Measurements from ENCODE around the gene LTF.

DNA sequence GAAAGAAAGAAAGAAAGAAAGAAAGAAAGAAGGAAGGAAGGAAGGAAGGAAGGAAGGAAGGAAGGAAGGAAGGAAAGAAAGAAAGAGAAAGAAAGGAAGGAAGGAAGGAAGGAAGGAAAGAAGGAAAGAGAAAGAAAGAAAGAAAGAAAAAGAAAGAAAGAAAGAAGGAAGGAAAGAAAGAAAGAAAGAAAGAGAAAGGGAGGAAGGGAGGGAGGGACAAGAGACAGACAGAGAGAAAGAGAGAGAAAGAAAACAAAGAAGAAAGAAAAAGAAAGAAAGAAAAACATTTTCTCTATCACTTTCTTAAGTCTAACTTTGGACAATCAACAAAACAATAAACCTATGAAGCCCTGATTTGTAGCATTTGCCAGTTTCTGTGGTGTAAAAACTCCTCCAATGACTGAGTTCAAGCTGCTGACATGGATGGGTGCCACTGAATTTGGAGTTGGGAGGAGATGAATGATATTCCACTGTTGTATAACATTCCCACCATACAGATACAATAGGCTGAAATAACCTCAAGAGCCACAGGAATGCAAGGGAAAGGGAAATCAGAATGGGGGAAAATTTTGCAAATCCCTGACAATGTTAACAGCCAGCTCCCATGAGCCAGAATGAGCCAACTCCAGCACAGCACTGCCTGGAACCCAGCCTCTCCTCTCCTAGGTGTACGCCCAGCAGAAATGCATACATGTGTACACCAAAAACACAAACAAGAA is 18.1 kb upstream of the LTF start:
- TF ChIP-seq, protein P1, sequence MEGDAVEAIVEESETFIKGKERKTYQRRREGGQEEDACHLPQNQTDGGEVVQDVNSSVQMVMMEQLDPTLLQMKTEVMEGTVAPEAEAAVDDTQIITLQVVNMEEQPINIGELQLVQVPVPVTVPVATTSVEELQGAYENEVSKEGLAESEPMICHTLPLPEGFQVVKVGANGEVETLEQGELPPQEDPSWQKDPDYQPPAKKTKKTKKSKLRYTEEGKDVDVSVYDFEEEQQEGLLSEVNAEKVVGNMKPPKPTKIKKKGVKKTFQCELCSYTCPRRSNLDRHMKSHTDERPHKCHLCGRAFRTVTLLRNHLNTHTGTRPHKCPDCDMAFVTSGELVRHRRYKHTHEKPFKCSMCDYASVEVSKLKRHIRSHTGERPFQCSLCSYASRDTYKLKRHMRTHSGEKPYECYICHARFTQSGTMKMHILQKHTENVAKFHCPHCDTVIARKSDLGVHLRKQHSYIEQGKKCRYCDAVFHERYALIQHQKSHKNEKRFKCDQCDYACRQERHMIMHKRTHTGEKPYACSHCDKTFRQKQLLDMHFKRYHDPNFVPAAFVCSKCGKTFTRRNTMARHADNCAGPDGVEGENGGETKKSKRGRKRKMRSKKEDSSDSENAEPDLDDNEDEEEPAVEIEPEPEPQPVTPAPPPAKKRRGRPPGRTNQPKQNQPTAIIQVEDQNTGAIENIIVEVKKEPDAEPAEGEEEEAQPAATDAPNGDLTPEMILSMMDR (tag by site-specific recombination; IDR thresholded peaks at IDR 0.05): no peak
- TF ChIP-seq, protein P2, sequence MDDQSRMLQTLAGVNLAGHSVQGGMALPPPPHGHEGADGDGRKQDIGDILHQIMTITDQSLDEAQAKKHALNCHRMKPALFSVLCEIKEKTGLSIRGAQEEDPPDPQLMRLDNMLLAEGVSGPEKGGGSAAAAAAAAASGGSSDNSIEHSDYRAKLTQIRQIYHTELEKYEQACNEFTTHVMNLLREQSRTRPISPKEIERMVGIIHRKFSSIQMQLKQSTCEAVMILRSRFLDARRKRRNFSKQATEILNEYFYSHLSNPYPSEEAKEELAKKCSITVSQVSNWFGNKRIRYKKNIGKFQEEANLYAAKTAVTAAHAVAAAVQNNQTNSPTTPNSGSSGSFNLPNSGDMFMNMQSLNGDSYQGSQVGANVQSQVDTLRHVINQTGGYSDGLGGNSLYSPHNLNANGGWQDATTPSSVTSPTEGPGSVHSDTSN (CRISPR knock-in tag; IDR thresholded peaks at IDR 0.05): no peak
- TF ChIP-seq ZNF501 (tag by site-specific recombination; IDR thresholded peaks at IDR 0.05) (no peak), ZNF266 (tag by site-specific recombination; IDR thresholded peaks at IDR 0.05; ENCODE audit: low read depth) (no peak), ZNF571 (tag by site-specific recombination; IDR thresholded peaks at IDR 0.05) (no peak), TCF7L2 (IDR thresholded peaks at IDR 0.05; ENCODE audit: borderline replicate concordance, low read depth, low read length) (no peak), OSR2 (tag by site-specific recombination; IDR thresholded peaks at IDR 0.05) (no peak)
